Spinal cord (tissue), 10 donors: ENCODE results near the gene UBLCP1. TPM values are rescaled to one million over a fixed set of nuclear protein-coding genes. Genes with fewer than 3 reads are reported as not detected.

Source experiments
- DNase-seq, 6 donors: peaks; one replicate each; pipeline versions ENCODE4 v3.0.0 to v3.0.0-alpha.2; 2013 to 2015; ENCODE audit warnings: low spot score in 6 of 6, low read depth in 4 of 6
- H3K27ac ChIP-seq: one replicate; pipeline ENCODE4 v1.5.1; 2013; ENCODE audit warnings: low read depth, low read length, control low read depth
- H3K27me3 ChIP-seq: one replicate; pipeline ENCODE4 v1.6.1; 2013; ENCODE audit warnings: low read length; ENCODE audit not compliant: control insufficient read depth, insufficient read depth
- H3K36me3 ChIP-seq: one replicate; pipeline ENCODE4 v1.6.1; 2013; ENCODE audit warnings: low read length; ENCODE audit not compliant: control insufficient read depth, insufficient read depth
- H3K4me1 ChIP-seq: one replicate; pipeline ENCODE4 v1.6.1; 2013; ENCODE audit warnings: low read length; ENCODE audit not compliant: control insufficient read depth, insufficient read depth
- H3K4me3 ChIP-seq: one replicate; pipeline ENCODE4 v1.5.1; 2013; ENCODE audit warnings: low read depth, low read length, control low read depth
- H3K9me3 ChIP-seq: one replicate; pipeline ENCODE4 v1.6.1; 2013; ENCODE audit warnings: low read length; ENCODE audit not compliant: control insufficient read depth, insufficient read depth
- WGBS: methylation state at CpG from one replicate; pipeline ENCODE4 v1.1.5; 2013; ENCODE audit warnings: missing lambda C conversion rate; ENCODE audit not compliant: insufficient coverage; 5-methylcytosine and 5-hydroxymethylcytosine counted together
- polyA plus RNA-seq, 2 donors: library from polyadenylated mRNA; unstranded; fragments of 120-200 nt; gene quantifications; one replicate each; pipeline ENCODE4 v1.2.1, GENCODE V29; 2013; ENCODE audit not compliant: insufficient read length in 2 of 2
- total RNA-seq, 2 donors: library from RNA; depleted of rRNA in 1 of 2; stranded (reverse); fragments of 120-200 nt in 1 of 2; fragments of >200 nt in 1 of 2; gene quantifications; one replicate each; pipeline versions ENCODE4 v1.2.3 to v1.2.4, GENCODE V29; 2013 to 2014
- donor health status: healthy.

Gene UBLCP1
- total and polyA plus RNA-seq, 4 donors: 31.2 to 67.0 (median 40.9) TPM

DNA sequence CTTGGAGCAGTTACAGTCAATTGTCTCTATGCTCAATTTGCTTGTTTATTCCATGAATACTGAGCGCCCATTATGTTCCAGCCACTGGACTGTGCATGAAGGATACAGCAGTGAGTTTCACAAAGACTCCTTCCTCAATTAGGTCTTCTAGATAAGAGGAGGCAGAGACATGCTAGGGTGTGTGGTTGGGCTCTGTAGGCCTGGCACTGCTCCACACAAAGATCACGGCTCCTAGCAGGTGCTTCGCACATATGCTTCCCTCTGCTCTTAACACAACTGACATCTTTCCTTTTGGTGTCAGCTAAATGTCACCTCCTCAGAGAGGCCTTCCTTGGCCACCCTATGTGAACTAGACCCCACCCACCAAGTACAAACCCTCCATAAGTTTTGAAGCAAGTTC is 56.3 kb downstream of the UBLCP1 start:
- Histone ChIP-seq H3K36me3 (no peaks in the 10 kb centered on the region), H3K4me3 (no peak overlapping the region), H3K9me3 (no peaks in the 10 kb centered on the region), H3K27me3 (no peaks in the 10 kb centered on the region), H3K4me1 (no peaks in the 10 kb centered on the region), H3K27ac (no peak overlapping the region)
- DNase-seq: no peak
- WGBS: 60% methylated on average over 1 of the region's 3 CpGs

DNA sequence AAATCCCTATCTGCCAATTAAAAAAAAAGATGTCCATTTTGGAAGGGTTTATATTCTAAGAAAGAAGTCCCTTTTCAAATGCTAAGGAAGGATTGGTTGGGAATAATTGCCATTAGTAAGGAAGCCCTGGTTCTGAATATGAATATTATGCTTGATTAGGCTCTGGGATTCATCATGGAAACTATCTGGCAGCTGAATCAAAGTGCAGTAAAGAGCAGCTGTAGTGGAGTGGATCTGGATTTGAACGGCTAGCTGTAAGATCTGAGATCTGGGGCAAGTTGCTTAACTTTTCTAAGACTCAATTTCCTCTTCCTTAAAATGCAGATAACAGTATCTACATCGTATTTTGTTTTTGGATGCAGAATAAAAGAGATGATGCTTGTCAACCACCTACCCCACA is 56.7 kb downstream of the UBLCP1 start:
- H3K4me1 ChIP-seq: no peaks in the 10 kb centered on the region
- no peak overlapping the region for H3K4me3 ChIP-seq
- WGBS: no CpG with 5 or more reads among the region's 2 CpGs
- H3K36me3 ChIP-seq: no peaks in the 10 kb centered on the region
- no peaks in the 10 kb centered on the region for H3K27me3 ChIP-seq
- no peaks in the 10 kb centered on the region for H3K9me3 ChIP-seq
- no peak overlapping the region for H3K27ac ChIP-seq
- no peak for DNase-seq

DNA sequence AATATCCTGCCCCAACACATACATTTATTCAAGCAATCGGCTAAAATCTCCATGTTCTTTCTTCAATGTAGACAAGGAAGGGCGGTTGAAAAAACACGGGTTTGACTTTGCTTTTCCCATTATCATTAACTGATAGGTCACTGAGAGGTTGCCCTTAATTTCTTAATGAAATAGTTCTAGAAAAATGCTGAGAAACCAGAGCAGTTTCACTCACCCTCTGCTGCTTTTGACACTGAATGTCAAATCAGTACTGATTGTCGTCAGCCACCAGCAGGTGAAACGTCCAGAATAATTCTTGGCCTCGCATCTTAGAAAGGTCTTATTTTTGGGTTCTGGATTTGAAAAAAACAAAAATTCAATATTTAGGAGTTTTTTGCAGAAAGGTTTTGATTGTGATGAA is 59.1 kb downstream of the UBLCP1 start:
- DNase-seq: no peak
- Histone ChIP-seq H3K9me3 (no peaks in the 10 kb centered on the region), H3K4me3 (no peak overlapping the region), H3K27ac (no peak overlapping the region), H3K36me3 (no peaks in the 10 kb centered on the region), H3K4me1 (no peaks in the 10 kb centered on the region), H3K27me3 (no peaks in the 10 kb centered on the region)
- WGBS: 90% methylated on average over 4 of the region's 6 CpGs

DNA sequence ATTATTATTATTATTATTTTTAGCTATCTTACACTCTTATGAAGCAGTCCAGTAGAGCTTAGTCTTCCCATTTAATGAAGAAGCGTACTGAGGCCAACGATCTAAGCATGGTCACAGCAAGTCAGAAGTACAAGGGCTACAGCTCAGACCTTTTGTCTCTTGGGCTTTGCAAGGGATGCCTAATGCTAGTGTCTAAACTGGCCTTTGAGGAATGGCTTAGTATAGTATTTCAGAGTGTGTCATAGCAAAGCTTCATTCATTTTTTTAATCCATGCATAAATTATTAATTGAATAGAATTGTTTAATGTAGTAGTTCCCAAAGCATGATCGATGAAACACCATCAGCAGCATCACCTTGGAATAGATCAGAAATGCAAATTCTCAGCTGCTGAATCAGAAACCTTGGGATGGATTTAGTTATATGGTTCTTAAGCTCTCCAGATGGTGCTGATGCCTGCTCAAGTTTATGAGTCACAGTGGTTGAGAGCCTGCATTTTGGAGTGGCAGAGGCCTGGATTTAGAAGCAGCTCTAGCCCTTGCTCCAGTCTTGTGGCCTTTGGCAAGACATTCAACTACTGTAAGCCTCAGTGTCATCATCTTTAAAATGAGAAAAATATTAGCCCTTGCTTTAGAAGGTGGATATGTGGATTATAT is 61.1 kb downstream of the UBLCP1 start:
- 83% methylated on average over 2 of the region's 3 CpGs for WGBS
- Histone ChIP-seq H3K36me3 (no peaks in the 10 kb centered on the region), H3K27ac (no peak overlapping the region), H3K4me3 (no peak overlapping the region), H3K27me3 (peaks cover 3% of the 10 kb centered on the region), H3K4me1 (no peaks in the 10 kb centered on the region), H3K9me3 (no peaks in the 10 kb centered on the region)
- no peak for DNase-seq

DNA sequence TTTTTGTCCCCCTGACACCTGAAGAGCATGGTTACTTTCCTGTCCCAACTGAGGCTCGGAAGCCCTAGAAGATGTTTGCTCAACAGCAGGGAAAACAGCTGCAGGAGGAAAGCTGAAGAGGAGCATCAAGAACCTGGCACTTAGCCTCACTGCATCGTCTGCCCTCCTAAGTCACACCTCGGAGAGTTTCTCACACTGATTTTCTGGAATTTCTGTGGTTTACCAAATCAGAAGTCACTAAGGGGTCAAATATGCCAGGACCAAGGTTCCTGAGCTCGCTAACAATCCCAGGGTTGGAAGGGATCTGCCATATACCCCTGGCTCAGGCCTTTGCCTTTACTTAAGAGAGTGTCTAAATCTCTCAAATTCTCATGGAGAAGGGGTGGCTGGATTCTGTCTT is 61.9 kb downstream of the UBLCP1 start:
- no peaks in the 10 kb centered on the region for H3K4me1 ChIP-seq
- WGBS: 58% methylated on average over 4 of the region's 4 CpGs
- no peak for DNase-seq
- H3K4me3 ChIP-seq: no peak overlapping the region
- no peaks in the 10 kb centered on the region for H3K9me3 ChIP-seq
- H3K27ac ChIP-seq: no peak overlapping the region
- H3K36me3 ChIP-seq: no peaks in the 10 kb centered on the region
- peaks cover 5% of the 10 kb centered on the region for H3K27me3 ChIP-seq

DNA sequence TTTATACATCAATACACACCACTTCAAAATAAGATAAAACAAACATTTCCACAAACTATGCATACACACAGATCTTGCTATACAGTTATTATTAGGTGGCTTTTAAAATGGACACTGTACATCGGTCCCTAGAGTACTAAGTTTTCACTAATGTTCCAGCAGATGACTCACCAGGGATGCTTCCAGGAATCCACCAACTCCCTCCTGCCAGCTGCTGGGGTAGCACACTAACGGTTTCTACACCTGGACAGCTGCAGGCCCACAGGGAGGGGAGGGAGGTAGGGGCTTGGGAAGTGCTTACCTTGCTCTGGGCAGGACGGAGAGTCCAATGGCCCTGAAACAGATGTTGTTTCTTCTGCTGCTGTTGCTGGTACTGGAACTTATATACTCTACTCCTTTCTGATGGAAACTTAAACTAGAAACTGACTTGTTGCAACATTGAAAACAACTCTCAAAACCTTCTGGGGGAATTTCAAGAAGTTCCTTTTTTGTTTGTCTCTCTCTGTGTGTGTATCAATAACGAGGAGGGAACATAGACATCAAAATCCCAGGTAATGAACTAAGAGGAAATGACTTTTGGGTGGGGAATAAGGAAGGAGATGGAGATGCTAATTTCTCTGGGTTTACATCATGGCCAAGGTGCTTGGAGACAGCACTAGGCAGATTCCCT is 67.2 kb downstream of the UBLCP1 start, which contains the start of gene IL12B:
Gene IL12B, minus strand, starts transcription at position 357 of the 670 bp plus-strand sequence. CDS start 3,705 bp downstream, outside the sequence.
- Histone ChIP-seq H3K27ac (no peak within 1 kb of the TSS), H3K36me3 (no peaks in the 10 kb centered on the region), H3K27me3 (peaks cover 17% of the 10 kb centered on the region), H3K4me1 (peaks cover 10% of the 10 kb centered on the region), H3K4me3 (no peak within 1 kb of the TSS), H3K9me3 (no peaks in the 10 kb centered on the region)
- WGBS: 27% methylated on average over 2 of the region's 4 CpGs
- DNase-seq: no peak

DNA sequence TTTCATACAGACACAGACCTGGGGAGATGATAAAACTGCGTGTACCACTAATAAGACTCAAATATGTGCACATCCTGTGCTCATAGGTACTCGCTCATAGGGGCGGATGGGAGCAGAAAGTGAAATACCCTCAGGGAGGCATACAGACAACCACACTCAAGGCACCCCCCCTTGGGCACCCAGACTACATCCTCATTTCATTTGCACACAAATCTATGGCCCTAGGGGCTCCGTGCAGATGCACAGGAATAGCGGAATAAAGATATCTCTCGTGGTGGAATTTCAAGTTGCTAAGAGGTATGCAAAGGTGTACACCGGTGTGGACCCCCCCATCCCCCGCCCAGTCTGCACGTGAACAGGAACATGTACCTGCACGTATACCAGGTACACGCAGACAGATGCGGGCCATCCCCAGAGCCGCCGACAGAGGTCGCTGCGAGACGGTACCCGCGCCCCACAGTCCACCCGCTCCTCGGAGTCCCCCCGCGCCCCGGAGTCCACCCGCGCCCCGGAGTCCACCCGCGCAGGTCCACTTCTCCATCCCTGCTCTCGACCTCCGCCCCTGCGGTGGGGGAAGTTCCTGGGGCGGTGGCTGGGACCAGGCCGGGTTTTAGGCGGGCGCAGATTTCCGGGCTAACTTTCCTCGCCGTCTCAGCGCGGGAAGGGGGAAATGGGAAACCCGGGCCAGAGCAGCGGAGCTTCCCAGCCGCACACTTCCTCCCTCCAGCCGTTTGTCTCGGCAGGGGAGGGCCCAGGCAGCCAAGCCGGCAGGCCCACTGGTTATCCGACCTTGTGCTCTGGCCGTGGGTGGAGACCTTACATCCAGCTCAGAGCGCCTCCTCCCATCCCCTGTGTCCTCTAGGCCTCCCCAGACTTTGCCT is 68.2 kb downstream of the UBLCP1 start:
- 4% methylated on average over 41 of the region's 50 CpGs for WGBS
- peak overlapping the region; percentile 39 for H3K4me3 ChIP-seq

DNA sequence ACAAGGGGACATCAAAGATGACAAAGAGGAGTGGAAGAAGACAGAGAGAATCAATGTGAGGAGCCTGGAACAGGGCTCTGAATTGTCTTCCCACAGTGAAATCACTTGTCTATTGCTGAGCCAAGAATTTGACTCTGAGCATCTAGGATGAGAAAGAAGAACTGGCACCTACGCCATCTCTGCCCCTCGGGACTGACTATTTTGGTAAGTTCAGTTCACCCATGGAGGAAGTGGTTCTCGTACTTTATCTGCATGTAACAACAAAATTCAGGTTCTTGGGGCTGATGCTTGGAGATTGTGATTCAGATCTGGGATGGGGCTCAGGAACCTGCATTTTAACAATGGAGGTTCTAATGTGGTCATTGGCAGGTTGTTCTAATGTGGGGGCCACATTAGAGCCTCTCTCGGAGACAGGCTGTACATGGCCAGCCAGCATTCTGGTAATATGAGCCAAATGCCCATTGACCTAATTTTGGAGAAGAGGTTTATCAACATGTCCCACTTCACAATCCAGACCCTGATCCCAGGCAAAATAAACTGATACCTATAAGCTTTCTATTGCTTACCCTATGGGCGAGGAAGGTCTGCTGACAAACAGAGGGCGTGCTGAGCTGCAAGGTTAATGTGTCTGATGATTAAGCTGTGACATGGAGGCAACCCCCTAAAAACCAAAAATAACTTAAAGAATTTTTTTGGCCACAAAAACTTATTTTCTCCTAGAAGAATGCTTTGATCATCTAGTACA is 69.9 kb downstream of the UBLCP1 start:
- Histone ChIP-seq H3K27ac (no peak overlapping the region), H3K27me3 (peaks cover 17% of the 10 kb centered on the region), H3K4me1 (peaks cover 10% of the 10 kb centered on the region), H3K9me3 (no peaks in the 10 kb centered on the region), H3K4me3 (no peak overlapping the region), H3K36me3 (no peaks in the 10 kb centered on the region)
- DNase-seq: no peak
- 80% methylated on average over 3 of the region's 6 CpGs for WGBS

More for the DNA sequence above, 68.2 kb downstream of the UBLCP1 start:
- DNase-seq: peak in 3 of 6 donors; percentile 9 to 59 (median 46)
- Histone ChIP-seq H3K27ac (no peak overlapping the region), H3K4me1 (peaks cover 10% of the 10 kb centered on the region), H3K9me3 (no peaks in the 10 kb centered on the region), H3K36me3 (no peaks in the 10 kb centered on the region), H3K27me3 (peaks cover 17% of the 10 kb centered on the region)

DNA sequence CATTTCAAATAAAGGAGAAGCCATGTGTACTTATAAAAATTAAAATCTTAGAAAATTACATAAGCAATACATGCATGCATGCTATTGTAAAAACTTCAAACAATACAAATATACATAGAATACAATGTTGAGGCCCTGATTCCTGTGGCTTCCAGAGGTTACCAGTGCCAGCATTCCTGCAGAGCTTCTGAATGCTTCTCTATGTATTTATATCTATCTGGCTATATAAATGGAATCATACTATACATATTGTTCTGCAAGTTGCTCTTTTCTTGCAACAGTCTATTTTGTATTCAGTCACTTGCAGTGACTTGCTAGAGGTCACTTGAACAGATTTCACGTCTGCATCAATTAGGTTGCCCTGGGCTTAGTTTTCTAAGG is 70.4 kb downstream of the UBLCP1 start:
- peaks cover 10% of the 10 kb centered on the region for H3K4me1 ChIP-seq
- no peaks in the 10 kb centered on the region for H3K9me3 ChIP-seq
- WGBS: no CpG with 5 or more reads among the region's 1 CpG
- H3K36me3 ChIP-seq: no peaks in the 10 kb centered on the region
- no peak overlapping the region for H3K4me3 ChIP-seq
- H3K27ac ChIP-seq: no peak overlapping the region
- peaks cover 17% of the 10 kb centered on the region for H3K27me3 ChIP-seq
- no peak for DNase-seq
